GM12872 (cell line): ENCODE results near the gene CCDC47.

ENCODE experiments used
- CTCF ChIP-seq: IDR thresholded peaks from 3 replicates; pipeline ENCODE4 v1.5.1; 2011; ENCODE audit warnings: low read depth, mild to moderate bottlenecking, low read length, moderate library complexity; ENCODE audit not compliant: insufficient read depth

CCDC47 gene

GRCh38 chr17:63699638-63700527 lies 73.5 kb downstream of the CCDC47 start, which contains the start of gene LIMD2:
Gene LIMD2 (minus strand): TSS chr17:63700125. CDS start chr17:63699298, 827 bp downstream.
- no peak for TF ChIP-seq CTCF

- TF ChIP-seq CTCF = no peak
These were observed 74.3 kb downstream of the CCDC47 start for GRCh38 chr17:63698886-63699637.

- TF ChIP-seq CTCF = no peak
These were observed 75.0 kb downstream of the CCDC47 start for GRCh38 chr17:63698381-63698885.

- TF ChIP-seq CTCF = peak; percentile 84
These were observed 75.8 kb downstream of the CCDC47 start for GRCh38 chr17:63697341-63698286.

GRCh38 chr17:63696381-63696961 lies 76.9 kb downstream of the CCDC47 start:
- peak; percentile 72 for TF ChIP-seq CTCF

- no peak for TF ChIP-seq CTCF
These were observed 77.5 kb downstream of the CCDC47 start for GRCh38 chr17:63695889-63696288.
